Effector CD4-positive, alpha-beta T cell (primary cell): Measurements from ENCODE around the gene MFNG.

Source experiments
- DNase-seq: peaks from one replicate; pipeline ENCODE4 v3.0.0-alpha.2; 2020

Gene MFNG

DNA sequence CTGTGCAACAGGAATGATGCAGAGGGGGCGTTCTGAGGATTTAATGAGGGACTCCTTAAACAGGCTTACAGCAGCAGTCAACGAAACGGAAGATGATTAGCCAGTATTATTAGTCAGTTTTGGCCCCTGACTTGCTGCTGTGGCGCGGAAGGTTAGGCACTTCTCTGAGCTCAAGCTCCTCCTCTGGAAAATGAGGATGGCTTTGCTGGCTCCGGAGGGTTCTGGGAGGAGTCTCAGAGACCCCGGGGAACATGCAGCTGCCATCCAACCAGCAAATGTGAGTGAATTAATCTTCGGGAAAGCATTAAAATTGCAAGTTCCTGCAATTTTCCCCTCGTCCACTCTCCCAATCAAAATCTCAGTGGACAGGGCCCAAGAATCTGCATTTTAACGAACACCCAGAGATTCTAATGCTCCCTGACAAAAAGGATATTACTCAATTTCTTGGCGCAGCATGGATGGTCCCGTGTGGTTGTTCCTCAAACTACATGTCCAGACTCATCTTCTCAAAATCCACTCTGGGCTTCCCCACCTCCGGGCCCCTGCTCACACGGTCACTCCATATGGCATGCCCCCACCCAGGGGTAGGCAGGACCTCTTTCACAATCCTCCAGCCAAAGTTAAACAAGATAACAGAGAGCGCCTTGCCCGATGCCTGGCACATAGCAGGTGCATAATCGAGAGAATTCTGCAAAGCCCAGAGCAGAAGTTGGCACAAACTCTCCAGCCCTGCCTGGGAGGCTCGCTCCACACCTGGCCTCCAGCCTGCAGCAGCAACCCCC lies 65.3 kb downstream of the MFNG start:
- DNase-seq: no peak

DNA sequence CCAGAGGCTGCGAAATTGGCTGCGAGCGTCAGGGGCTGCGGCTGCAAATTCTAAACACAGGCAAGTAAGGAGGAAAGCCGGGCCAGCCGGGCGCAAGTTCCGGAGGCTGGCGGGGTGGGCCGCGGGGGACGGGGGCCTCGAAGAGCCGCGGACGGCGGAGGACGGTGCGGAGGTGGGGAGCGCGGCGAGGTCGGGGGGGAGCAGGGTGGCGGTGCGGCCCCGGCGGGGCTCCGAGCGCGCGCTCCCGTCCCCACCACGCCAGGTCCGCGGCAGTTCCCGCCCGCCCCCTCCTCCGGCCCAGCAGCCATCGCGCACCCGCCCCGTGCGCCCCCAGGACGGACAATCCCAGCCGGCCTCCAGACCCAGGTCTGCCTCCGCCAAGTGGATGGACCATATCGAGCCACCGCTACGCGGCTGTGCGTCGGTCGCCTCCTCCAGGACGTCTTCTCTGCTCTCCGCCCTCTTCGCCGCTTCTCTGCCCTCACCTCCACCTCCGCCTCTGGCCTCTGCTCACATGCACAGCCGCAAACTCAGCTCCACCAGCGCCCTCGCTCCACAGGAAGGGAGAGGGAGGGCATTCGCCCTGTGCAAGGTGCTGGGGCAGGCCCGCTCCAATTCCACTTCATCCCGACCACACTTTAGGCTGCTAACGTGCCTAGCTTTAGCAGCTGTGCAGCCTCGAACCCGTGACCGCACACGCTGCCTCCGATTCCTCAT lies 66.1 kb downstream of the MFNG start:
- DNase-seq: no peak

DNA sequence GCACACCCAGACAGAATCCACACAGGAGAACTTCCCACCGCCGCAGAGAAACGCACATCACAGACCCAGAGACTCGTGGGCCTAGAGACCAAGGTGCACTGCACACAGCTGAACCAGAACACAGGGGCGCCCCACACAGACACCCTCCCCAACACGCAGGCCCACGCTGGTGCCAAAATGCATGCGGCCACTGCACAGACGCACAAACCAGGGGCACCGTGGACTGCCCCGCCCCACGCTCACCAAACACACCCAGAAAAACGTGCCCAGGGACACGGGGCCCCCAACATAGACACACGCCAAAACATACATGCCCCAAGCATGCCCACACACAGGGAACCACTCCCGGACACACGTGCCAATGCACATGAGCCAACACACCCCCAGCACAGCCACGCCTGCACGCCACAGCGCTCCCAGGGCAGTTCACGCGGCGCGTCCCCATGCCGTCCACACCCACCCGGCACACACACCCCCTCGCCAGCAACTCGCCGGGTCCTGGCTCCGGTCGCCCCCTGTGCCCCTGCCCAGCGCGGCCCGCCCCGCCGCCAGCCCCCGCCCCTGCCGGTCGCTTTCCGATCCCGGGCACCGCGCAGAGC lies 66.7 kb downstream of the MFNG start:
- no peak for DNase-seq
